Gastroesophageal sphincter (tissue), 3 donors: ENCODE measurements around the gene CCDC107.

Source experiments
- POLR2A ChIP-seq, 2 donors: fragments of 450-650 bp; IDR thresholded peaks; one replicate each; pipeline ENCODE4 v1.6.1; 2017; ENCODE audit warnings: antibody characterized with exemption in 2 of 2, mild to moderate bottlenecking in 2 of 2, moderate library complexity in 1 of 2
- POLR2AphosphoS5 ChIP-seq: sonication (generic); formaldehyde crosslinking; IDR thresholded peaks from one replicate; pipeline ENCODE4 v1.6.1; 2017; ENCODE audit warnings: antibody characterized with exemption
- TF ChIP-seq, protein P1 (sequence below), 4 experiments: fragments of 200-600 bp in 2 of 4; fragments of 450-650 bp in 2 of 4; sonication (generic) in 1 of 4; IDR thresholded peaks; one replicate each; pipeline ENCODE4 v1.5.1; 2017 to 2019; ENCODE audit warnings: antibody characterized with exemption in 4 of 4, mild to moderate bottlenecking in 2 of 4, moderate library complexity in 2 of 4

DNA sequence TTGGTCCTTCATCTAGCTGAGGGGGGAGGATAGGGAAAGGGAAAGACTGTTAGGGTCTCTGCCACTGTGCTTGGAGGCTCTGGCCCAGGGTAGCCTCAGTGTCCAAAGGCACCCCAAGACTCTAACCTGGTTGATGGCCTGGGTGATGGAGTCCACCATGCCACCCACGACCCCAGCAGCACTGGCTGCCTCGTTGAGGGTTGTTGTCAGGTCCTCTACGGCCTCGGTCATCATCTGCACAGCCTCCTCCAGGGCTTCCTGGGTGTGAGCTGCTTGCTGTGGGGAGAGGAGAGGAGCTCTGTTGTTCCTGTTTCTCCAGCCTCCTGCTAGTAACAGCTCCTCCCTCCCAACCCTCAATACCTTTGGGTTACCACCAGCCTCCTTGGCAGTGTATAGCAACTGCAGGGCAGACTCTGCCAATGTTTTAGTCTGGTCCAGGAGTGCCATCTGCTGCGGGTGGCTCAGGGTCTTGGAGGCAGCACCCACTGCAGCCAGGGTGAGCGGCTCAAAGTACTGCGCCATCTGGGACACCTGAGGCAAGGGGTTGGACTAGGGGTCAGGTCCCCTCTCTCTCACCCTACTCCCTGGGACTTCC is 47.8 kb downstream of the CCDC107 start:
- TF ChIP-seq, protein P1, sequence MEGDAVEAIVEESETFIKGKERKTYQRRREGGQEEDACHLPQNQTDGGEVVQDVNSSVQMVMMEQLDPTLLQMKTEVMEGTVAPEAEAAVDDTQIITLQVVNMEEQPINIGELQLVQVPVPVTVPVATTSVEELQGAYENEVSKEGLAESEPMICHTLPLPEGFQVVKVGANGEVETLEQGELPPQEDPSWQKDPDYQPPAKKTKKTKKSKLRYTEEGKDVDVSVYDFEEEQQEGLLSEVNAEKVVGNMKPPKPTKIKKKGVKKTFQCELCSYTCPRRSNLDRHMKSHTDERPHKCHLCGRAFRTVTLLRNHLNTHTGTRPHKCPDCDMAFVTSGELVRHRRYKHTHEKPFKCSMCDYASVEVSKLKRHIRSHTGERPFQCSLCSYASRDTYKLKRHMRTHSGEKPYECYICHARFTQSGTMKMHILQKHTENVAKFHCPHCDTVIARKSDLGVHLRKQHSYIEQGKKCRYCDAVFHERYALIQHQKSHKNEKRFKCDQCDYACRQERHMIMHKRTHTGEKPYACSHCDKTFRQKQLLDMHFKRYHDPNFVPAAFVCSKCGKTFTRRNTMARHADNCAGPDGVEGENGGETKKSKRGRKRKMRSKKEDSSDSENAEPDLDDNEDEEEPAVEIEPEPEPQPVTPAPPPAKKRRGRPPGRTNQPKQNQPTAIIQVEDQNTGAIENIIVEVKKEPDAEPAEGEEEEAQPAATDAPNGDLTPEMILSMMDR (IDR thresholded peaks at IDR 0.05) = no peak
- TF ChIP-seq POLR2A (IDR thresholded peaks at IDR 0.05) (no peak), POLR2AphosphoS5 (no peak)
